Amniotic stem cell (primary cell): ENCODE measurements around the gene NNT.
"Not testable (repeated sequence)": the region's sequence is repeated elsewhere in the genome, so short reads cannot be mapped to it uniquely, and the experiment has no call there.

Source experiments
- DNase-seq: peaks from one replicate; lab custom pipeline; 2025; lab: John Stamatoyannopoulos, UW

NNT gene

DNA sequence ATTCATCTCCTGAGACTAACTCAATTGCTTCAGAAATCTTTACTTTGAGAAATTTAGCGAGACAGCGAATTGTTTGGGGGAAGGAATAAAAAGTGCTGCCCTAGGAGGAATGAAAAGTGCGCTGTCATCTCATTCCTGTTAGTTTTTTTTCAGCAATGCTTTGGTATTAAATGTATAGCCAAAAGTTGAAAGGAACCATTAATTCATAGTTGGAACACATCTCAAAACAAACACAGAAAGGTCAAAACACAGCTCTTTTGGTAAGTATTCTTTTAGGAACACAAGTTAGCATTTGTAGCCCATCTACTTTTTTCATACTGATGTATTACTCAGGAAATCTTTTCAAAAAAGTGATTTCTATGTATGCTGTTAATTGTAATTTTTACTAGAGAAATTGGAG lies 109.1 kb downstream of the NNT start:
- DNase-seq = no peak

DNA sequence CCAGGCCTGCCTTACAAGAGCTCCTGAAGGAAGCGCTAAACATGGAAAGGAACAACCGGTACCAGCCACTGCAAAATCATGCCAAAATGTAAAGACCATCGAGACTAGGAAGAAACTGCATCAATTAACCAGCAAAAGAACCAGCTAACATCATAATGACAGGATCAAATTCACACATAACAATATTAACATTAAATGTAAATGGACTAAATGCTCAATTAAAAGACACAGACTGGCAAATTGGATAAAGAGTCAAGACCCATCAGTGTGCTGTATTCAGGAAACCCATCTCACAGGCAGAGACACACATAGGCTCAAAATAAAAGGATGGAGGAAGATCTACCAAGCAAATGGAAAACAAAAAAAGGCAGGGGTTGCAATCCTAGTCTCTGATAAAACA lies 116.8 kb downstream of the NNT start:
- not testable (repeated sequence) for DNase-seq

DNA sequence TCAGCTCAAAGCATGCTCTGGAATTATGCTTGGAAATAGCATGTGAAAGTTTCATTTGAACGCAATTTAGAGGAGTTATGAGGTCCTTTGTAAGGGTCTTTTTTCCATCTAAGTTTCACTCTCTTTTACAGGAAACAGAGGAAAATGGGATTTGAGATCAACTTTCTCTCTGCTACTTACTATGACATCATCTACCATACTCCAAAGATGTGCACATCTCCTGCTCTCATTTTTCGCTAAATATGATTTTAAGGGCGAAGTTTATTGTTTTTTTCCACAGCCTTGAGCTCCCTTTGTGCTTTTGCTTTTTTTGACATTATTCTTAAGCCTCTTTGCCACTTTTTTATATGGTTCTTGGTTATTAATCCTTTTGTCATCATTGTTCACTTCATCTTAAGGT lies 125.6 kb downstream of the NNT start:
- DNase-seq = no peak

DNA sequence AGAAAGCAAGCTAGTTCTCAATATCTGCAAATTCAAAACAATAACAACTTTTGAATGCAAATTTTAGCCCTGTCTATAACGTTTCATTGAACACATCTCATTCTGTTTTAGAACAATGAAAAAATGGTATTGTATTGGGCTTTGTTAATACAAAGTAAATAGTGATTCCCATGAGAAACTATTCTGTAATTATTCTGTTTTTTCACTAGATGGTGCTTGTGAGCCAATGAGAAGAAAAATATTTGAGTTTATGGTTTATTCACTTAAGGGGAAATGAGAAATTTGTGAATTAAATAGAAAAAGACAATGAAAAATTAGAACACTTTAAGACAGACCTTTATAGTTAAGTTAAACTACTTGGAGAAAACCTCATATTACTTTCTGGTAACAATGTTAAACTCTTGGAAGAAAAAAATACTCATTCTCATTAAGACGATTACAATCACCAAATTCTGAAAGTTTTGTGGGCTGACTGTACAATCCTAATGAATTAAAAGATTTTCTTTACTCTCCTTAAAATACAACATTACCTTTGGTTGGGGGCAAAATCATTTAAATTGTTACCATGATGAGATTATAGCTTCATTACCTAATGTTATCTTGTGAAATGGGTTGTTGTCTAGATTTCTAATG lies 127.0 kb downstream of the NNT start:
- no peak for DNase-seq

DNA sequence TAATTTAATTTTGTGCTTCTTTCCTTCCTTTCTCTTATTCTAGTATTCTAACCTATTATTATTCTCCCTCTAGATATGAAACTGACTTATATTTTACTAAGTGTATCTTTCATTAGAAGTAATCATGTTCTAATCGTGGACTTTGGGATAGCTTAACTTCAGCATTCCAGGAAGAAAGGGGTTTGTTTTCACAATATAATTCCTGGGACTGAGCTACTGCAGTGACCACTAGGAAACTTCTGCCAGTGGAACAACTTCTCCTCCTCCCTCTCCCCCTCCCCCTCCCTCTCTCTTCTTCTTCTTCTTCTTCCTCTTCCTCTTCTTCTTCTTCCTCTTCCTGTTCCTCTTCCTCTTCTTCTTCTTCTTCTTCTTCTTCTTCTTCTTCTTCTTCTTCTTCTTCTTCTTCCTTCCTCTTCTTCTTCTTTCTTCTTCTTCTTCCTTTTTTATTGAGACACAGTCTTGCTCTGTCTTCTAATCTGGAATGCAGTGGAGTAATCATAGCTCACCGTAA lies 127.9 kb downstream of the NNT start:
- no peak for DNase-seq

DNA sequence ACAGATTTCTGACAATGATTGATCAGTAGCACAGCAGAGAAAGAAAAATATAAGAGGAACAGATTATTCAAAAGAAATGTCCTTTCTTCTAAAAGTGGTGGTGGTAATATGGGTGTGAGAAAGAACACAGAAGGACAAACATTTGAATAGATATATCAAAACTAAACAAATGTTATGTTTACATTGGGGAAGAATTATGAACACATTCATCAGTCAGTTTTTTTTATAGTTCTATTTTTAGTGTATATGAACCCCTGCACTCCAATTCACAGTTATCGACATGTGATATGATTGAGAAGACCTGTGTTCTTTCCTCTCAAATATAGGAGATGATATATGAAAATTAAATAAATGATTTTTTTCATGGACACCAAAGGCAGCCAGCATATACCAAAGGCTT lies 128.6 kb downstream of the NNT start:
- DNase-seq = no peak

DNA sequence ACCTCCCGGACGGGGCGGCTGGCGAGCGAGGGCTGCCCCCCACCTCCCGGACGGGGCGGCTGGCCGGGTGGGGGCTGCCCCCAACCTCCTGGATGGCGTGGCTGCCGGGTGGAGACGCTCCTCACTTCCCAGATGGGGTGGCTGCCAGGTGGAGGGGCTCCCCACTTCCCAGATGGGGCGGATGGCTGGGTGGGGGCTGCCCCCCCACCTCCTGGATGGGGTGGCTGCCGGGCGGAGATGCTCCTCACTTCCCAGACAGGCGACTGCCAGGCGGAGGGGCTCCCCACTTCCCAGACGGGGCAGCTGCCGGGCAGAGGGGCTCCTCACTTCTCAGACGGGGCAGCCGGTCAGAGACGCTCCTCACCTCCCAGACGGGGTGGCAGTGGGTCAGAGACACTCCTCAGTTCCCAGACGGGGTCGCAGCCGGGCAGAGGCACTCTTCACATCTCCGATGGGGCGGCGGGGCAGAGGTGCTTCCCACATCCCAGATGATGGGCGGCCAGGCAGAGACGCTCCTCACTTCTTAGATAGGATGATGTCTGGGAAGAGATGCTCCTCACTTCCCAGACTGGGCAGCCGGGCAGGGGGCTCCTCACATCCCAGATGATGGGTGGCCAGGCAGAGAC lies 143.1 kb downstream of the NNT start:
- not testable (repeated sequence) for DNase-seq

DNA sequence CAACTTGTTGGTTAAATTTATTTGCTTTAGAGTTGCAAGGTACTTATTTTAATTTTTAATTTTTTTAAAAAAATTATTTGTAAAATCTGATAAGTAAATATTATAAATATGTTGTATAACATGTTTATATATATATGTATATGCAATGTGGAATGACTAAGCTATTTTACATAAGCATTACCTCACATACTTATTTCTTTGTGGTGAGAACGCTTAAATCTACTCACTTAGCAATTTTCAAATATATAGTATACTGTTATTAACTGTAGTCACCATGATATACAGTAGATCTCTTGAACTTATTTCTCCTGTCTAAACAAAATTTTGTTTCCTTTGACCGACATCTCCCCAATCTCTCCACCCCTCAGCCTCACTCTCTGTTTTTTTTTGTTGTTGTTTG lies 147.8 kb downstream of the NNT start:
- DNase-seq = no peak

DNA sequence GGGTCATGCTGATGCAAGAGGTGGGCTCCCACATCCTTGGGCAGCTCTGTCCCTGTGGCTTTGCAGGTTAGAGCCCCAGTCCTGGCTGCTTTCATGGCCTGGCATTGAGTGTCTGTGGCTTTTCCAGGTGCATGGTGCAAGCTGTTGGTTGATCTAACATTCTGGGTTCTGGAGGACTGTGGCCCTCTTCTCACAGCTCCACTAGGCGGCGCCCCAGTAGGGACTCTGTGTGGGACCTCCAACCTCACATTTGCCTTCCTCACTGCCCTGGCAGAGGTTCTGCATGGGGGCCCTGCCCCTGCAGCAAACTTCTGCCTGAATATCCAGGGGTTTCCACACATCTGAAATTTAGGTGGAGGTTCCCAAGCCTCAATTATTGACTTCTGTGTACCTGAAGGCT lies 150.1 kb downstream of the NNT start:
- no peak for DNase-seq
